ENCODE data around the gene SELENOS. TPM values are rescaled to one million over a fixed set of nuclear protein-coding genes. Genes with fewer than 3 reads are reported as not detected.
"Not testable (repeated sequence)": the region's sequence is repeated elsewhere in the genome, so short reads cannot be mapped to it uniquely, and the experiment has no call there.

SELENOS gene
- total RNA-seq, 1 donor from 2014 or later = 102 TPM

GRCh38 chr15:101310161-101310480 lies 32.8 kb upstream of the SELENOS start:
- DNase-seq (ENCODE audit: extremely low read depth, low read depth, low spot score) = no peak

DNA sequence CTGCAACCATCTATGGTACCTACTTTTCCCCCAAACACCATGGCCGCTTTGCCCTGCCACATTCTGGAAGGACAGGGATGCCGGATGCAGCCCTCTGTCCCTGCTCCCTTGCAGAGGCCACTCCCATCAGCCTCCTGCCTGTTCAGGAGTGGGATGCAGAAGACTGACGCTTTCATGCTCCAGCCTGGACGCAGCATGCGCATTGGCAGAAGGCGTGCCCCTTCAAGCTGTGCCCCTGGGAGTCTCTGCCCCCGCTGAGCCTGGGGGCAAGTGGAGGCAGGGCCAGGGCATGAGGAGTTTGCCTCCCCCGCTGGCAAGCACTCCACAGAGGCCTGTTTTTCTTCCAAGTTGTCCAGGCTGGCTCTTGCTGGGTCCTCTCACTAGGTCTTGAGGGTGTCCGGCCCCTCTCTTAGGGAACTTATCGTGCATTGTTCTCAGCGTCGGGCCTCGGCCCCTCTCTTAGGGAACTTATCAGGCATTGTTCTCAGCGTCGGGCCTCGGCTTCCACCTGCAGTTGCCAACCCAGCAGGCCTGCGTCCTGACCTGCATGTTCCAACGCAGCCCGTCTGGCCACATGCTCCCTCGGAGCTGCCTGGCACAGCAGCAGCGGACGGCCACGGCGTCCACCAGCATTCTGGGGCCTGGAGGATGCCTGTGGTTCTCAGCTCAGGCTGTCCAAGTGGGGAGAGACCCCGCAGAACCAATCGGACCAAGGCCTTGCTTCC lies 32.3 kb upstream of the SELENOS start:
- DNase-seq (ENCODE audit: extremely low read depth, low read depth, low spot score) = no peak

GRCh38 chr15:101308604-101309435 lies 31.5 kb upstream of the SELENOS start:
- DNase-seq (ENCODE audit: extremely low read depth, low read depth, low spot score) = no peak

- no peak for DNase-seq (ENCODE audit: extremely low read depth, low read depth, low spot score)
These were observed 30.8 kb upstream of the SELENOS start for GRCh38 chr15:101307897-101308603.

- no peak for DNase-seq (ENCODE audit: extremely low read depth, low read depth, low spot score)
These were observed 30.0 kb upstream of the SELENOS start for GRCh38 chr15:101307048-101307896.

DNA sequence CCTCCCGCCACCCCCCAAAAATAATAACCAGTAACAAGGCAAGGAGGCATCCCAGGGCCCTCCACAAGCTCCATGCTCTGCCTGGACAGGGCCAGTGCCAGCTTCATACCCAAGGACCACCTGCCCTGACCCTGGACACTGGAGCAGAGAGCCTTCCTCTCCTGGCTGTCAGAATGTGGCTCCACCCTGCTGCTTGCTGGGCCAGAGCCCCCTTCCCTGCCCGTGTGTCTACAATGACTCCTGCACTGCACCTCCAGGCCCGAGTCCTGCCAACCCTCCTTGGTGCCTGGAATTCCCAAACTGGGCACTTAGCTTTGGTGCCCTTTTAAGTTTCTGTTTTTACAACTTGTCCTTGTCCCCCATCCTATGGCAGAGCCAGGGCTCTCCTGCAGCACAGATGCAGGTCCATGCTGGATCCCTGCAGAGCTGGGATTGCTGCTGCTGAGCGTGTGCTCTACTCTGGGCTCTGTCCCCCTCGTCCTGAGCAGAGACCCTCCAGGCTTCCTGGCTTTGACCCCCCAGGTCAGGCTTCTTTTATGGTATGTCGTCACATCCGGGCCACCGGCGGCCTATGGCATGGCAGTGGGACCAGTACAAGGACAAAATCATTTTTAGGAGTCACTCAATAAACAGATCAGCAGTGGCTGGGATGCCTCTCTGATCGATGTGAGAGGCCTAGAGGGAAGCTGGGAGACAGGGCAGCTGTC lies 29.2 kb upstream of the SELENOS start:
- DNase-seq (ENCODE audit: extremely low read depth, low read depth, low spot score) = no peak

DNA sequence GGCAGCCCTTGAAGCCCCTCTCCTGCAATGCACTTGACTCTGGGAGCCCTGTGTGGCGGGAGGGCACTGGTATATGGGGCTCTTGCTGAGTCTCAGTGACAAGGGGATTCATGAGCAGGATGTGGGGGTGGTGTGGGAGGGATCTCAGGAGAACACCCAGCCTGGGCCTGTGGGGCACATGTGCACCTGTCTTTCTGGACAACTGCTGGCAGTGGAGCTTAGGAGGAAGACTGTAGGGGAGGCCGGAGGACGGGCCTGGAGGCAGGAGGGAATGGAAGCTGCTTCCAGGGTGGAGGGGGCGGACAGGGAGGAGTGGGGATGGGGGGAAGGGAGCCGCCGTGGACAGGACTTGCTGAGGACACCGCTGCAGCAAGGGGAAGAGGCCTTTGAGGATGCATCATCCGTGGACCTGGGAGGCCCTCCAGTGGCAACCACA lies 28.6 kb upstream of the SELENOS start:
- no peak for DNase-seq (ENCODE audit: extremely low read depth, low read depth, low spot score)

DNA sequence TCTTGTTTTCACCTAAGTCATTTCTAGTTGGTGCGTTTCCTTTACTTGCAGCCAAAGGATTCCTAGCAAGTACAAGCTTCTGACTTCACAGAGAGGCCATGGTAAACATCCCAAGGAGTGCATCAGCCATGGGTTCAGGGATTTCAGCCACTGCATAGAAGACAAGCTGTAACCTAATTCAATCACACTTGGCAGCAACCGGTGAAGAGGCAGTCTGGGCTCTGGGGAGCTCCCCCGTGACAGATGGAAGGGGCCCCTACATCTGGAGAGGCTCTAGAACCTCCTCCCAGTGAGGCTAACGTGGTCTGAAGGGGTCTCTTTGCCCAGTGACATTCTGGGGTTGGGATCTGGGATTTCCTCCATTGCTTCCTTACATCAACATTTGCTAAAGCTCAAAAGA lies 26.1 kb upstream of the SELENOS start:
- no peak for DNase-seq (ENCODE audit: extremely low read depth, low read depth, low spot score)

DNA sequence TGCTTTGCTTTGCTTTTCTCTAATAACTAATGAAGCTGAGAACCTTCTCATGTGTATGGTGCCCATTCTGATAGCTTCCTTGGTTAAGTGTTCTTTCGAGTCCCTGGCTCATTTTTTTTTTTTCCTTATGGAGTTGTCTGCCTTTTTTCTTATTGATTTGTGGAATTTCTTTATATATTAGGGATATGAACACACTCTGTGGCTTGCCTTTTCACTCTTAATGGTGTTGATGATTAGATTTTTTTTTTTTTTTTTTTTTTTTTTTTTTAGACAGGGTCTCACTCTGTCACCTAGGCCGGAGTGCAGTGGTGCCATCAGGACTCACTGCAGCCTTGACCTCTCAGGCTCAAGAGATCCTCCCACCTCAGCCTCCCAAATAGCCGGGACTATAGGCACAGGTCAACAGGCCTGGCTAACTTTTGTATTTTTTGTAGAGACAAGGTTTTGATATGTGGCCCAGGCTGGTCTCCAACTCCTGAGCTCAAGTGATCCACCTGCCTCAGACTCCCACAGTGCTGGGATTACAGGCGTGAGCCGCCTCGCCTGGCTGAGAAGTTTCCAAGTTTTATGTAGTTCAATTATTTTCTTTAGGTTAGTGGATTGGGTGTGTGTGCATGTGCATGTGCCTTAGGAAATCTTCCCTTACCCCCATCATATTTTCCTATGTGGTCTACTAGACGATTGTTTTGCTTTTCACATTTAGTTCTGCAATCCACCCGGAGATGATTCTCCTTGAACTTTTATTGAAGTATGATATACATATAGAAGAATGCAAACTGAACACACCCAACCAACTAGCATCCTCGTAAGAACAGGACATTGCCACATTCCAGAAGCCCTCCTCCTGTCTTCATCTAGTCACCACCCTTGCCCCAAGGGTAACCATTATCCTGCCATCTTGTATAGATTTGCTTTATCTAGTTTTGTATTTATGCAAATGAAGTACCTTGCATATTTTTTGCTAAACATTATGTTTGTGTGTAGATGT lies 19.4 kb upstream of the SELENOS start:
- no peak for DNase-seq (ENCODE audit: extremely low read depth, low read depth, low spot score)

- no peak for DNase-seq (ENCODE audit: extremely low read depth, low read depth, low spot score)
These were observed 18.4 kb upstream of the SELENOS start for GRCh38 chr15:101295607-101296161.

DNA sequence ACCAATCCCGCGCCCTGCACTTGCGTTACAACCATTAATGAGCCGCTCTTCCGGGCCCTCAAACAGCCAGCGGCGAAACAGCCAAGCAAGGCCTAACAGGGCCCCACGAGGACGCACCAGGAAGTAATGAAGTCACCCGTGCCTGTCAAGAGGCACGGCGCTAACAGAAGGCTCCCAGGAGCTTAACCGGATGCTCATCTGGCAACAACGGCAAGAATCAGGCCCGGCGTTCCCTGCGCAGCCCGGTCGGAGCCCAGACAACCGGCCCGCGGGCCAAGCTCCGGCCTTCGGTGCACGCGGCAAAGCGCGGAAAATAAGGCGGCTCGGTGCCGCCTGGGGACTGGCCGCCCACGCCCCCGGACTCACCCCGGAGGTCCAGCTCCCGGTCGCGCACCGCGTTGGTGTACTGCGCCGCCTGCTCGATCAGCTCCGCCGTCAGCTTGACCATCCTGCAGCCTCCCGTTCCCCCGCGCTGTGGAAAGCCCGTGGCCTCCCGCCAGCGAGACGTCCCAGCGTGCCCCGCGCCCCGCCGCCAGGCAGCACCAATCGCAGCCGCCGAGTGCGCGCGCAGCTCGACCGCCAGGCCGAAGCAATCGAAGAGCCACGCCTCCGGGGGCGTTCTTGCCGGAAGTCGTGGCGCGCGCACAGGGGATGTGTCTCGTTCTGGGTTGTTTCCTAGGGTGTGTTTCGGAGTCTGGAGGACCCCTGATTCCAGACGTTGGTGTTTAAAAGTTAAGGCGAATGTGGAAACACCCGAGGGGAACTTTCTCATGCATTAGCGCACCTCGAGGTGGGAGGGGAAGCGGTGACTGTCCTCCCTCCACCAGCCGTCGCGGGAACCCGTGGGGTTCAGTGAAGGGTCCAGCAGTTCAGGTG lies 17.7 kb upstream of the SELENOS start, which contains the start of gene SNRPA1:
TSS of gene SNRPA1 (minus strand) at position 518 of the 876 bp plus-strand sequence. CDS start at position 448, 70 bp downstream.
- DNase-seq (ENCODE audit: extremely low read depth, low read depth, low spot score) = no peak

DNA sequence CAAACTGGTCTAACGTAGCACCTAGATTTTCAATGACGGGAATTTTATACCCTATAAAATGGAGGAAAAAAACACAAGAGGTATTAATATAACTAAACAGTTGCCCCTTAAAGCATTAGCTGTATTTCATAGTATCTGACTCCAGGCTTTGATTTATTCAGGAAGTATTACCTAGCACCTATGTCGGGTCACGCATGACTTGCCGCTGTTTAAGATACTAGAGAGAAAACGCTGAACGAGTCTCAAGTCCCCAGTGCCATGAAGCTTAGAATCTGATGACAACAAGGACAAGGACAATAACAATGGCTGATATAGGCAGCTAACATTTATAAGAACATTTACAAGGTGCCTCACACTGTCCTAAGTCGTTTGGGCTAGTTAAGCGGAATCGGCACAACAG lies 15.8 kb upstream of the SELENOS start:
- no peak for DNase-seq (ENCODE audit: extremely low read depth, low read depth, low spot score)

DNA sequence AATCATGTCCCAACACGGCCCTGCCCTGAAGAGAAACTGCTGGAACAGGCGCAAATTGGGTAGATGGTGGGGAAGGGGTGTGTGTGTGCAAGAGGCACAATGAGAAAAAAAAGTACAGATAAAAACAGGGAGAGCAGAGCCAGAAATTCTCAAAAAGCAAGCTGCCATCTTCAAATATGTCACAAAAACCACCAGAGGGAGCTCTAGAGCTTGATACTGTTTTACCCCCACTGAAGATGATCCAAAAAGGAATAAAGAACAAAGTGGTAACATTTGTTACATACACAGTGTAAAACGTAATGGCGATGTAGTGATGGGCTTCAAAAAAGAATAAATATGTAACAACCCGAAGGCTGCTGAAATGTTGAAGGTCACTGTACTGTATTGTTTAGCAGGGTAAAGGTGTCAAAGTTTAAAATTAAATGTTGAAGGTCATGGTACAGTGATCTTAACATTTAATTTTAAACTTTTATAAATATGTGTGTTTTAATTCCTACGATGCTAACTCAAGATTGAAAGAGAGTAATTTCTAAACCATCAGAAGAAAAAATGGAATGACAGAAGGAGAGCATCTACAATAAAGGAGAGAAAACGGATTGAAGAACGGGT lies 11.7 kb upstream of the SELENOS start:
- no peak for DNase-seq (ENCODE audit: extremely low read depth, low read depth, low spot score)

- DNase-seq (ENCODE audit: extremely low read depth, low read depth, low spot score) = not testable (repeated sequence)
These were observed 10.1 kb upstream of the SELENOS start for GRCh38 chr15:101287342-101287741.

GRCh38 chr15:101286471-101287114 lies 9.3 kb upstream of the SELENOS start:
- DNase-seq (ENCODE audit: extremely low read depth, low read depth, low spot score) = no peak

DNA sequence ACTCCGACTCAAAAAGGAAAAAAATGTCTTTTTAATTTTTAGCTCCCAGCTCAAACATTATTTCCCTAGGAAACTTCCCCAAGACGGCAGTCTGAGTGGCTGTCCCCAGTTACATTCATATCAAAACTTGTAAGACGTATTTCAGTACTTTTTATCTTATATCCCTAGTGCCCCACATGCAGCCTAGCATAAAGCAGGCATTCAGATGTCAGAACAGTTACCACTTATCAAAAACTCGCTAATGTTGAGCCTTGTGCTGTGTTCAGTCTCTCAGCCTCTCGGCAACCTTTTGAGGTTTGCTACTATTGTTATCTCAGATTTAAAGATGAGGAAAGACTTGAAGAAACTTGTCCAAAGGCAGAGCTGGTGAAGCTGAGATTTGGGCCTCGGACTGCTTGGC lies 6.6 kb upstream of the SELENOS start:
- no peak for DNase-seq (ENCODE audit: extremely low read depth, low read depth, low spot score)

DNA sequence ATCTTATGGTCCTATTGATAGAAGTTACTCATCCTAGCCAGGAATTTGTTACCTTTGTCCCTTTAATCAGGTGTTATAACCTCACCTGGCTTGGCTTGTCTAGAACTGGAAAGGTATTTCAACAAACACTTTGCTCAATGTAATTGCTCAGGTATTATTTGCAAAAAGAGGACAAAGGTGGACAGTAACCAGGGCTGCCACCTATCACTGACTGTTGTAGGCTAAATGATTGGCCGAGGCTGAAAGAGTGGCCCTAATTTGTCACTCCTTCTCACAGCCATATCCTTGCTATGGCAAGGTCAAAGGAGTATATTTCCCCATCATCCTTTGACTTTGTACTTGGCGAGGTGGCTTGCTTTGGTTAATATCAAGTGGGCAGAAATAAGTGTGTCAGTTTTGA lies 2.7 kb upstream of the SELENOS start:
- no peak for DNase-seq (ENCODE audit: extremely low read depth, low read depth, low spot score)
